Measurements from ENCODE around the gene GAGE12J.
"Not testable (repeated sequence)": the region's sequence is repeated elsewhere in the genome, so short reads cannot be mapped to it uniquely, and the experiment has no call there.

The GAGE12J gene

DNA sequence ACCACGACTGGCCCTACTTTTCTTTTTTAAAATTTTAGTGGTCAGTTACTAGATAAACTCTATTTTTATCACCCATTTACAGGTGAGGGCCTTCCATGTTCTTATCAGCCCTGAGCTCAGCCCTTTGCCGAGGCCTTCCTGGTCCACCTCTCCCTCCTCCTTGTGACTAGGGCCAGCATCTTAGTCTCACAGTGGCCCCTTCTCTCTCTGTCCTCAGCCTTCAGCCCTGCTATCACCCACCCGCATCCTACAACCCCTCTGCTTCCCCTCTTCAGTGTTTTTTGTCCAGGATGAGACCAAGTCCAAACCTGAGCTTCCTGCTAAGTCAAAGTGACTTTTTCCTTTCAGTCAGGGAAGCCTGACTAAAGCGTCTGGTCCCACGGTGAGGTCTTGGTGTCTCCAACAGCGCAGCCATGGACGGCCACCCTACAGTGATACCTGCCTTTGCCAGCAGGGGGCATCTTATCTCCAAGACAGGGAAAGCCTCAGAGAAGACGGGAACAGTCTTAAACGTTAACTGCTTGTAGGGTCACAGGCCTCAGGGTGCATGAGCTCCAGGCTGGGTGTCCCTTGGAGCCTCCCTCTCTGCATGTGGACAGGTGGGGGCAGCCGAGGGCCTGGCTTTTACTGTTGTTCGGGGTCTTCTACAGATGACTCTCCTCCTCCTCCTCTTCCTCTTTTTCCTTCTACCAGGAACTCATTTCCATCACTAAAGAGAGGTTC lies 30.1 kb upstream of the GAGE12J start:
- Histone ChIP-seq H3K36me3 (ENCODE audit: control insufficient read depth in 2 of 2, insufficient read depth in 1 of 2, low read length in 2 of 2) (no peaks in the 10 kb centered on the region), H3K27ac (ENCODE audit: extremely low read depth, low read depth, low read length) (no peak overlapping the region), H3K4me1 (ENCODE audit: control insufficient read depth, insufficient read depth, low read length) (no peaks in the 10 kb centered on the region), H3K9me3 (ENCODE audit: control insufficient read depth, insufficient read depth, low read depth, low read length) (no peaks in the 10 kb centered on the region), H3K4me3 (ENCODE audit: low read depth, low read length) (no peak overlapping the region)
- TF ChIP-seq, protein P1, sequence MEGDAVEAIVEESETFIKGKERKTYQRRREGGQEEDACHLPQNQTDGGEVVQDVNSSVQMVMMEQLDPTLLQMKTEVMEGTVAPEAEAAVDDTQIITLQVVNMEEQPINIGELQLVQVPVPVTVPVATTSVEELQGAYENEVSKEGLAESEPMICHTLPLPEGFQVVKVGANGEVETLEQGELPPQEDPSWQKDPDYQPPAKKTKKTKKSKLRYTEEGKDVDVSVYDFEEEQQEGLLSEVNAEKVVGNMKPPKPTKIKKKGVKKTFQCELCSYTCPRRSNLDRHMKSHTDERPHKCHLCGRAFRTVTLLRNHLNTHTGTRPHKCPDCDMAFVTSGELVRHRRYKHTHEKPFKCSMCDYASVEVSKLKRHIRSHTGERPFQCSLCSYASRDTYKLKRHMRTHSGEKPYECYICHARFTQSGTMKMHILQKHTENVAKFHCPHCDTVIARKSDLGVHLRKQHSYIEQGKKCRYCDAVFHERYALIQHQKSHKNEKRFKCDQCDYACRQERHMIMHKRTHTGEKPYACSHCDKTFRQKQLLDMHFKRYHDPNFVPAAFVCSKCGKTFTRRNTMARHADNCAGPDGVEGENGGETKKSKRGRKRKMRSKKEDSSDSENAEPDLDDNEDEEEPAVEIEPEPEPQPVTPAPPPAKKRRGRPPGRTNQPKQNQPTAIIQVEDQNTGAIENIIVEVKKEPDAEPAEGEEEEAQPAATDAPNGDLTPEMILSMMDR (tag by site-specific recombination; IDR thresholded peaks at IDR 0.05): peak; percentile 47; the same call in 1 of the 2 replicates
- TF ChIP-seq, protein P2, sequence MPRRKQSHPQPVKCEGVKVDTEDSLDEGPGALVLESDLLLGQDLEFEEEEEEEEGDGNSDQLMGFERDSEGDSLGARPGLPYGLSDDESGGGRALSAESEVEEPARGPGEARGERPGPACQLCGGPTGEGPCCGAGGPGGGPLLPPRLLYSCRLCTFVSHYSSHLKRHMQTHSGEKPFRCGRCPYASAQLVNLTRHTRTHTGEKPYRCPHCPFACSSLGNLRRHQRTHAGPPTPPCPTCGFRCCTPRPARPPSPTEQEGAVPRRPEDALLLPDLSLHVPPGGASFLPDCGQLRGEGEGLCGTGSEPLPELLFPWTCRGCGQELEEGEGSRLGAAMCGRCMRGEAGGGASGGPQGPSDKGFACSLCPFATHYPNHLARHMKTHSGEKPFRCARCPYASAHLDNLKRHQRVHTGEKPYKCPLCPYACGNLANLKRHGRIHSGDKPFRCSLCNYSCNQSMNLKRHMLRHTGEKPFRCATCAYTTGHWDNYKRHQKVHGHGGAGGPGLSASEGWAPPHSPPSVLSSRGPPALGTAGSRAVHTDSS (tag by site-specific recombination; IDR thresholded peaks at IDR 0.05): peak; percentile 47; the same call in 1 of the 2 replicates
- TF ChIP-seq, protein P3, sequence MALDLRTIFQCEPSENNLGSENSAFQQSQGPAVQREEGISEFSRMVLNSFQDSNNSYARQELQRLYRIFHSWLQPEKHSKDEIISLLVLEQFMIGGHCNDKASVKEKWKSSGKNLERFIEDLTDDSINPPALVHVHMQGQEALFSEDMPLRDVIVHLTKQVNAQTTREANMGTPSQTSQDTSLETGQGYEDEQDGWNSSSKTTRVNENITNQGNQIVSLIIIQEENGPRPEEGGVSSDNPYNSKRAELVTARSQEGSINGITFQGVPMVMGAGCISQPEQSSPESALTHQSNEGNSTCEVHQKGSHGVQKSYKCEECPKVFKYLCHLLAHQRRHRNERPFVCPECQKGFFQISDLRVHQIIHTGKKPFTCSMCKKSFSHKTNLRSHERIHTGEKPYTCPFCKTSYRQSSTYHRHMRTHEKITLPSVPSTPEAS (tag by site-specific recombination; IDR thresholded peaks at IDR 0.05): no peak
- TF ChIP-seq KLF10 (tag by site-specific recombination; IDR thresholded peaks at IDR 0.05) (no peak), ZNF366 (tag by site-specific recombination; conservative IDR thresholded peaks at IDR 0.05) (peak; percentile 45; the same call in 1 of the 2 replicates), ZNF654 (tag by site-specific recombination; IDR thresholded peaks at IDR 0.05; ENCODE audit: low read depth) (peak; percentile 66)
- ChIA-PET POLR2A (interaction anchor here (0.6 kb wide), 1 partner anchor 111 kb away, joined by 3 read pairs; no protein-coding TSS in a partner anchor), CTCF (interaction anchor here (0.6 to 1.3 kb wide), 24 partner anchors 8 to 1243 kb away, joined by 3 to 5 read pairs (median 3); no protein-coding TSS in a partner anchor)

DNA sequence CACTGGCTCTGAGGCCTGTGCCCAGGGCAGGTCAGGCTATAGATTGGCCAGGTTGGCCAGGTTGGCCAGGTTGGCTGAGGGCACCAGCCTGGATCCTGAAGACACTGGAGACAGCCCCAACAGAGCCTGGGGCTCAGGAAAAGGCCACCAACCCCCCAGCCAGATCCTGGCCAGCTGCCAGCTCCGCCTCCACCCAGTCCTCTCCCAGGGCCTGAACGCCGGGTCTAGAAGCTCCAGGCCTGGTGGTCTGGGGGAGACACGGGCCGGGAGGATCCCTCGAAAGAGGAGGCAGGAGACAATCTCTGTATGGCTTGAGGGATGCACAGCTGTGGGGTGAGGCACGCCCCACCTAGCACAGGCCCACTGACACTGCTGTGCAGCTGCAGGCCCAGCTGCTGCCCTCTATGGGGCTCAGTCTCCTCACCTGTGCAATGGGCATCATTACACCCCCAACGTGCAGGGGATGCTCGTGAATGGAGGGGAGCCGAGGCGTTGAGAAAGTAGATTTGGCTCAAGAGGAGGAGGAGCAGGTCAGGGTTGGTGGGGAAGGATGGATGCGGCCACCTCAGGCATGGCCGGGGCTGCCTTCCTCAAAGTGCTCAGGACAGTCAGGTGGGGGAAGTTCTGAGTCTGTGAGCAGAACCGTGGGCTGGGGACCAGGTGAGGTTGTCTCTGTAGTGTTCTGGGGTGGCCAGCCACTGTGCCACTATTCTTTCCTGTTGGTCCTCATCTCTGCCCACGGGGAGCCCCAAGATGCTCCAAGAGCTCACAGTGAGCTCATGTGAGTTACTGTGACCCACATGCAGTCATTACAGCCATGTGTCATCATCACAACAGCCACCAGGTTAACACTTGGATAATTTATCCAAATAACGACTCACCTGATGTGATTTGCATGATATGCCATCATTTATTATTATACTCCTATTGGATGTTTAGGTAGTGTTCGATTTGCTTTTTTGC lies 29.2 kb upstream of the GAGE12J start:
- CTCF ChIA-PET: interaction anchor here (0.6 to 1.3 kb wide), 12 partner anchors 9 to 1242 kb away, joined by 3 to 5 read pairs (median 3); no protein-coding TSS in a partner anchor
- Histone ChIP-seq H3K9me3 (ENCODE audit: control insufficient read depth, insufficient read depth, low read depth, low read length) (no peaks in the 10 kb centered on the region), H3K27ac (ENCODE audit: extremely low read depth, low read depth, low read length) (no peak overlapping the region), H3K36me3 (ENCODE audit: control insufficient read depth in 2 of 2, insufficient read depth in 1 of 2, low read length in 2 of 2) (no peaks in the 10 kb centered on the region), H3K4me1 (ENCODE audit: control insufficient read depth, insufficient read depth, low read length) (no peaks in the 10 kb centered on the region), H3K4me3 (ENCODE audit: low read depth, low read length) (no peak overlapping the region)
- POLR2A ChIA-PET: no interaction called here
- TF ChIP-seq, protein P4, sequence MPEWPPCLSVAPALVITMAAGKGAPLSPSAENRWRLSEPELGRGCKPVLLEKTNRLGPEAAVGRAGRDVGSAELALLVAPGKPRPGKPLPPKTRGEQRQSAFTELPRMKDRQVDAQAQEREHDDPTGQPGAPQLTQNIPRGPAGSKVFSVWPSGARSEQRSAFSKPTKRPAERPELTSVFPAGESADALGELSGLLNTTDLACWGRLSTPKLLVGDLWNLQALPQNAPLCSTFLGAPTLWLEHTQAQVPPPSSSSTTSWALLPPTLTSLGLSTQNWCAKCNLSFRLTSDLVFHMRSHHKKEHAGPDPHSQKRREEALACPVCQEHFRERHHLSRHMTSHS (tag by site-specific recombination; IDR thresholded peaks at IDR 0.05): no peak
- no peak for TF ChIP-seq ZNF174 (tag by site-specific recombination; IDR thresholded peaks at IDR 0.05)
- no peak for TF ChIP-seq ZNF529 (tag by site-specific recombination; IDR thresholded peaks at IDR 0.05; ENCODE audit: insufficient replicate concordance)
- no peak for TF ChIP-seq ZBTB20 (tag by site-specific recombination; IDR thresholded peaks at IDR 0.05)
- no peak for TF ChIP-seq ZNF561 (tag by site-specific recombination; IDR thresholded peaks at IDR 0.05; ENCODE audit: borderline replicate concordance)
- TF ChIP-seq, protein P5, sequence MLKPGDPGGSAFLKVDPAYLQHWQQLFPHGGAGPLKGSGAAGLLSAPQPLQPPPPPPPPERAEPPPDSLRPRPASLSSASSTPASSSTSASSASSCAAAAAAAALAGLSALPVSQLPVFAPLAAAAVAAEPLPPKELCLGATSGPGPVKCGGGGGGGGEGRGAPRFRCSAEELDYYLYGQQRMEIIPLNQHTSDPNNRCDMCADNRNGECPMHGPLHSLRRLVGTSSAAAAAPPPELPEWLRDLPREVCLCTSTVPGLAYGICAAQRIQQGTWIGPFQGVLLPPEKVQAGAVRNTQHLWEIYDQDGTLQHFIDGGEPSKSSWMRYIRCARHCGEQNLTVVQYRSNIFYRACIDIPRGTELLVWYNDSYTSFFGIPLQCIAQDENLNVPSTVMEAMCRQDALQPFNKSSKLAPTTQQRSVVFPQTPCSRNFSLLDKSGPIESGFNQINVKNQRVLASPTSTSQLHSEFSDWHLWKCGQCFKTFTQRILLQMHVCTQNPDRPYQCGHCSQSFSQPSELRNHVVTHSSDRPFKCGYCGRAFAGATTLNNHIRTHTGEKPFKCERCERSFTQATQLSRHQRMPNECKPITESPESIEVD (tag by site-specific recombination; IDR thresholded peaks at IDR 0.05): no peak
- TF ChIP-seq ZNF555 (tag by site-specific recombination; conservative IDR thresholded peaks at IDR 0.05): no peak
- TF ChIP-seq HIC1 (tag by site-specific recombination; IDR thresholded peaks at IDR 0.05): no peak
- no peak for TF ChIP-seq ZNF324 (tag by site-specific recombination; IDR thresholded peaks at IDR 0.05)
- TF ChIP-seq ZNF510 (tag by site-specific recombination; IDR thresholded peaks at IDR 0.05; ENCODE audit: insufficient replicate concordance): no peak
- no peak for TF ChIP-seq ZNF341 (tag by site-specific recombination; IDR thresholded peaks at IDR 0.05; ENCODE audit: low read depth)

DNA sequence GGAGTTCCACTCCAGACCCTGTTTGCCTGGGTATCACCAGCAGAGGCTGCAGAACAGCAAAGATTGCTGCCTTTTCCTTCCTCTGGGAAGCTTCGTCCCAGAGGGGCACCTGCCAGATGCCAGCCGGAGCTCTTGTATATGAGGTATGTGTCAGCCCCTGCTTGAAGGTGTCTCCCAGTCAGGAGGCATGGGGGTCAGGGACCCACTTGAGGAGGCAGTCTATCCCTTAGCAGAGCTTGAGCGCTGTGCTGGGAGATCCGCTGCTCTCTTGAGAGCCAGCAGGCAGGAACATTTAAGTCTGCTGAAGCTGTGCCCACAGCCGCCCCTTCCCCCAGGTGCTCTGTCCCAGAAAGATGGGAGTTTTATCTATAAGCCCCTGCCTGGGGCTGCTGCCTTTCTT lies 22.5 kb upstream of the GAGE12J start:
- H3K4me1 ChIP-seq (ENCODE audit: control insufficient read depth, insufficient read depth, low read length); POLR2A ChIA-PET; H3K36me3 ChIP-seq (ENCODE audit: control insufficient read depth in 2 of 2, insufficient read depth in 1 of 2, low read length in 2 of 2); H3K4me3 ChIP-seq (ENCODE audit: low read depth, low read length); H3K27ac ChIP-seq (ENCODE audit: extremely low read depth, low read depth, low read length); H3K9me3 ChIP-seq (ENCODE audit: control insufficient read depth, insufficient read depth, low read depth, low read length): not testable (repeated sequence)
- CTCF ChIA-PET: interaction anchor here (0.5 to 1.4 kb wide), 2 partner anchors 8 to 379 kb away, joined by 3 to 4 read pairs; no protein-coding TSS in a partner anchor

Measured in HEK293 (cell line).